ENCODE results near the gene SBF1. TPM values are rescaled to one million over a fixed set of nuclear protein-coding genes. Genes with fewer than 3 reads are reported as not detected.

SBF1 gene
- polyA plus RNA-seq, 3 donors: 28.4 to 46.4 (median 45.6) TPM

- DNase-seq (ENCODE audit: extremely low read depth in 1 of 11, low read depth in 9 of 11, low spot score in 4 of 11): no peak
These were observed 15.9 kb upstream of the SBF1 start for GRCh38 chr22:50490531-50491308.

DNA sequence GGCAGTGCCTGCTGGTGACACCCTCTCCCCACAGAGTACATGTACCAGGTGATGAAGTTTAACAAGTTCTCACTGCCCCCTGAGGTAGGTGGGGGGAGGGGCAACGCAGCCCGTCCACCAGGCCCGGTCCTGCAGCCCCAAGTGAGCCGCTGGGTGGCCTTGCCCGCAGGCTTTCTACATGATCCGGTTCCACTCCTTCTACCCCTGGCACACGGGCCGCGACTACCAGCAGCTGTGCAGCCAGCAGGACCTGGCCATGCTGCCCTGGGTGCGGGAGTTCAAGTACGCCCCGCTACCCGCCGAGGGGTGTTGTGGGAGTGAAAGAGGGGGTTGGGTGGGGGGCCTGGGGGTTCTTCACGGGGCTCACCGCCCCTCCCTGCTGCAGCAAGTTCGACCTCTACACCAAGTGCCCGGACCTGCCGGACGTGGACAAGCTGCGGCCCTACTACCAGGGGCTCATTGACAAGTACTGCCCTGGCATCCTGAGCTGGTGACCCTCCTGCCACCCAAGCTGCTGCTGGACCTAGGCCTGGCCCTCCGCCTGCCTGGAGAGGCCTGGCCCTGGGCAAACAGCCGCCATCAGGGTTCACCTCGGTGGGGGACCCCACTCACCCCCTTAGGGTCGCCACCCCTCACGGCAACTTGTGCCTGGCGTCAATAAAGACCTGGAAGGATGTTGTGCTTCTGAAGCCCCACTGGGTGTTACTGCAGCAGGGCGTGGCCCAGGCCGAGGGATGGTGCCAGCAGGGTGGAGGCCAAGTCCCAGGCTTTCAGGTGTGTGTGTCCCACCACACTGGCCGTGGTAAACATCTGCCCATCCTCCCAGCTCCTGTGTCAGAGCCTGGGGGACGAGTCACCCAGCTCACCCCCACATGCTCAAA, 14.8 kb upstream of the SBF1 start:
- no peak for DNase-seq (ENCODE audit: extremely low read depth in 1 of 11, low read depth in 9 of 11, low spot score in 4 of 11)

GRCh38 chr22:50488886-50489285, 14.1 kb upstream of the SBF1 start:
- no peak for DNase-seq (ENCODE audit: extremely low read depth in 1 of 11, low read depth in 9 of 11, low spot score in 4 of 11)

GRCh38 chr22:50488006-50488677, 13.3 kb upstream of the SBF1 start:
- no peak for DNase-seq (ENCODE audit: extremely low read depth in 1 of 11, low read depth in 9 of 11, low spot score in 4 of 11)

DNA sequence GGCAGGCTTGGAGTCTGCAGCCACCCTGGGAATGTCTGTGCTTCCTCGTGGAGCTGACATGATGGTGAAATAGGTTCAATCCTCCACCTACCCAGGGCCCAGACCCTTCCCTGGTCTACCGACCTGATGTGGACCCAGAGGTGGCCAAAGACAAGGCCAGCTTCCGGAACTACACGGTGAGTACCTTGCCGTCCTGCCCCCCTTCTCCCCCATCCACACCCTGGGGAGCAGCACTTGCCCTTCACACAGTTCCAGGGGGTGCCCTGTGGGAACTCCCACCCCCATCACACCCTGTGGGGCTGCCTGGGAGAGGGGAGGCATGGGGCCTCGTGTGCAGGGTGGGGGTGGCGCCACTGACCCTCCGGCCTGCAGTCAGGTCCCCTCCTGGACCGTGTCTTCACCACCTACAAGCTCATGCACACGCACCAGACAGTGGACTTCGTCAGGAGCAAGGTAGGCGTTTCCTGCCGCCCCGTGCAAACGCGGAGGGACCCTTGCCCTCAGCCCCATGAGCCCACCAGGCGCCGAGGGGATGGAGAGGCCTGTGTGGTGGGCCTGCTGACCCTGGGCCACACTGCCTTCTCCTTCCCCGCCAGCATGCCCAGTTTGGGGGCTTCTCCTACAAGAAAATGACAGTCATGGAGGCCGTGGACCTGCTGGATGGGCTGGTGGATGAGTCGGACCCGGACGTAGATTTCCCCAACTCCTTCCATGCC, 12.6 kb upstream of the SBF1 start:
- no peak for DNase-seq (ENCODE audit: extremely low read depth in 1 of 11, low read depth in 9 of 11, low spot score in 4 of 11)

DNA sequence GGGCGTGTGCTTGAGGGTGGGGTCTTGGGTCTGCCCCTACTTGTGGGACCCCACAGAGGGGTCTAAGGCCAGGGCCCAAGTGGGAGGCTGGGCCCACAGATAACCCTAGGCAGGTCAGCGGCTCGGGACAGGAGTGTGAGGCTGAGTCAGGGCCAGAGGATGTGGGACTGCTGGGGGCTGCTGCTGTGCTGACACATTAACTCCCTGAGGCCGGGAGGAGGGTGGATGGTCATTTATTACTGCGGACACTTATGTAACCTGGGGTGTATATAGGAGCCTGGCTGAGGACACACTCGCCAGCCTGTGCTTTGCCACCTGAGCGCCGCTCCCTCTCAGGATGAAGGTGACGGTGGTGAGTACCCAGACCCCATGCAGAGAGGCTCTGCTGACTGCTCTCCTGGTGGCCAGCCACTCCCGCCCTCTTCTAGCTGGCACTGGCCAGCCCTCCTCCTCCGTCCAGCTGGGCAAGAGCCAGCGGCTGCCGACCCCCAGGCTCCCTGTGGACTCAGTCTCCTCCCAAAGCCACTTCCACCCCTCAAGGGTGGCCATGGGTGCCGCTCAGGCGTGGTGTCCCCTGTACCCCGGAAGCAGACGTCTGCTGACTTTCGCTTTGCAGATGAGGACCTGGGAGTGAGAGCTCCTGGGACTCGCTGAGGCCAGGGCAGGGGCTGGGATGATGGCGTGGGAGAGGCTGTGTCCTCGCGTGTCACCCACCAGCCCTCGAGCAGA, 11.9 kb upstream of the SBF1 start, which contains the start of gene MIOX:
Gene MIOX (plus strand): TSS at position 299 of the 729 bp plus-strand sequence. CDS start 39 bp downstream, at position 338.
- DNase-seq (ENCODE audit: extremely low read depth in 1 of 11, low read depth in 9 of 11, low spot score in 4 of 11): no peak

GRCh38 chr22:50485221-50486131, 10.6 kb upstream of the SBF1 start:
- no peak for DNase-seq (ENCODE audit: extremely low read depth in 1 of 11, low read depth in 9 of 11, low spot score in 4 of 11)

DNA sequence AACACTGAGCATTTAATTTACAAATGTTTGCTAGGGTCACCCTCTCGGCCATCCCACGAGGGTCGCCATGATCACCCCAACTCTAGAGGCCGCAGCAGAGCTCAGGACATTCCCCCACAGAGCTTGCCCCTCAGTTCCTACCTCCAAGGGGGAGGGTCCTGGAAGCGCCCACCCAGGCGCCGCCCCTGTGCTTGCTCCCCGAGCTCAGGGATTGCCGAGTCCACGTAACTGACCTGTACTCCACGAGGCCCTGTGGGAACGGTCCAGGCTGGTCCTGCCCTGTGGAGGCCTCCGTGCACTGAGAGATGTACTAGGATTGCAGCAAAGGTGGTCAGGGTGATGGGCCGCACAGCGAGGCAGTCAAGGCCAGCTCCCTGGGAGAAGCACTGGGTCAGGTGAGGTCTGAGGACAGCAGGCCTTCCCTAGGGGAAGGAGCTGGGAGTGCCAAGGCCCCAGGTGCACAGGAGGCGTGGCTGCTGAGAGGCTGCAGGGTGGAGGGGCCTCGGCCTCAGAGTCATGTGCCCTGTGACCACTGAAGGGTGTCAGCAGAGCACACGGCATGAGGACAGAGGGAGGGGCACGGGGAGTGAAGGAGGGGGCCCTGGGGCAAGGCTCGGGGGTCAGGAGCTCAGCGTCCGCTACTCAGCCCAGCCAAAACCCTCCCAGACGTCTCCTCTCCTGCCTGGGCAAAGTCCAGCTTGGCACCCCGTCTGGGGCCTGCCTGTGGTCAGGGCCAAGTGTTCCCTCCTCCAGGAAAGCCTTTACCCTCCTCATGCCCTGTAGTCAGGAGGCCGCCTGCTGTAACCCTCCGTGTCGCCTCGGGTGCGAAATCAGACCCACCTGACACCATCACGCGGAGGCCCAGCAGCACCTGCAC, 9.4 kb upstream of the SBF1 start:
- peak in 1 of 11 donors; percentile 55 for DNase-seq (ENCODE audit: extremely low read depth in 1 of 11, low read depth in 9 of 11, low spot score in 4 of 11)

GRCh38 chr22:50483556-50483955, 8.7 kb upstream of the SBF1 start:
- no peak for DNase-seq (ENCODE audit: extremely low read depth in 1 of 11, low read depth in 9 of 11, low spot score in 4 of 11)

DNA sequence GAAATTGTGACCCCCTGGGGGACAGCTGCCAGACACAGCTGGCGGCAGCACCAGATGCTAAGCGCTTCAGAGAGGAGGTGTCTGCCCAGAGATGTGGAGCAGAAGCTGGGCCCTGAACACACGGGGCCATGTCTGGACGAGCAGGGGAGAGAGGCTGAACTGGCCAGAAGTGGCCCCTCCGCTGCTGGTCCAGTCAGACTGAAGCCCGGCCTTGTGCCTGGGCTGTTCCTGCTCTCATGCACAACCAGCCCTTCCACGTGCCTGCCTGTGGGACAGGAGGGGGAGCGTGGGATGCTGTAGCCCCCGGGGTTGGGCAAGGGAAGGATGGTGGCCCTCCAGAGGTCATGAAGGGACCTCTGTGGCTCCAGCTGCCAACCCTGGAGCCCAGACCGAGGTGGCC, 8.3 kb upstream of the SBF1 start:
- DNase-seq (ENCODE audit: extremely low read depth in 1 of 11, low read depth in 9 of 11, low spot score in 4 of 11): no peak

DNA sequence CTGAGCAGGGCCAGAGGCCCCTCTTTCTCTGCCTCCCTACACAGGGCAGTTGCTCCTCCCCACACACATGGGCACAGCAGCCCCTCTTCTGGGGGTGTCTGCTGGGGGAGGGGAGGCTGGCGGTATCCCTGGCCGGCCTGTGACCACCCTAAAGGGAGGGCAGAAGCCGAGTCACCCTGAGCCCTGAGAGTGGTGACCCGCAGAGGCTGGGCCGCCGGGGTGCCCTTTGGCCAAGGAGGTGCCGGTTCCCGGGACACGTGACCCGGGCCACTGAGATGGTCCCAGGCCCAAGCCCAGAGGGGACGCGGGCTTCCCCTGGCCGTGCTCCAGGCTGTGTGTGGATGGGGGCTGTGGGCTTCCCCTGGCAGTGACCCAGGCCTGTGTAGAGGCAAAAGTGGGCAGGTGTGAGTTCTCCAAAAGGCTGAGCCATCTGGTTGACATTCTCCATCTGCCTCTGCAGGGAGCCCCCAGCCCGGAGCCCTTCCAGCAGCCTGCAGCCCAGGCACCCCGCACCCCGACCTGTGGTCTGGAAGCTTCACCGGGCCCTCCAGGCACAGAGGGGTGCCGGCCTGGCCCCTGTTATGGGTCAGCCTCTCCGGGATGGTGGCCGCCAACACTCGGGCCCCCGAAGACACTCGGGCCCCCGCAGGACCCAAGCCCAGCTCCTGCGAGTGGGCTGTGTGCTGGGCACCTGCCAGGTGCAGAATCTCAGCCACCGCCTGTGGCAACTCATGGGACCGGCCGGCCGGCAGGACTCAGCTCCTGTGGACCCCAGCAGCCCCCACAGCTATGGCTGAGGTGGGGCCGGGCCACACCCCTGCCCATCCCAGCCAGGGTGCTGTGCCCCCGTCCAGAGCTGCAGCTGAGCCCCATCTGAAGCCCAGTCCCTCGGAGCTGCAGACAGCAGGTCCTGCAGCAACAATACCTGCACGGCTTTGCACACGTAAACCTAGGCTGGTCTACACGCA, 7.6 kb upstream of the SBF1 start:
- DNase-seq (ENCODE audit: extremely low read depth in 1 of 11, low read depth in 9 of 11, low spot score in 4 of 11): no peak

- no peak for DNase-seq (ENCODE audit: extremely low read depth in 1 of 11, low read depth in 9 of 11, low spot score in 4 of 11)
These were observed 6.7 kb upstream of the SBF1 start, which contains the start of gene ADM2 for GRCh38 chr22:50481440-50482106. ADM2 (plus strand) TSS chr22:50481543; CDS start chr22:50481848, 305 bp downstream.

DNA sequence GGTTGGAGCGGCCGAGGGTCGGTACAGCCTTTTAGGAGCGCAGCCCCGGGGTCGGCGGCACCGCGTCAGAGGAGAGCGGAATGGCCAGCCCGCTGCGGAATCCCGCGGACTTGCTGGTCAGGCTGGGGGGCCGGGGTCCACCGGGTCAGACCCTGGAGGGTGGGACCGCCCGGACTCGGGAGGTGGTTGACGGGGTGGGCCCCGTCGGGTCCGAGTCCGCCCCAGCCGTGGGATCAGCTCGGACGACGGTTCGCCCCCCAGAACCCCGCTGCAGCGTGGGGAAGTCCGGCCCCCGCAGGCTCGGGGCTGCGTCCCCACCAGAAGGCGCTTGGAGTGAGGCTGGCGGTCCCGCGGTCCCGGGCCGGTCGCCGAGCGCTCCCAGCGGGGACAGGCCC, 6.2 kb upstream of the SBF1 start:
- DNase-seq (ENCODE audit: extremely low read depth in 1 of 11, low read depth in 9 of 11, low spot score in 4 of 11): no peak

DNA sequence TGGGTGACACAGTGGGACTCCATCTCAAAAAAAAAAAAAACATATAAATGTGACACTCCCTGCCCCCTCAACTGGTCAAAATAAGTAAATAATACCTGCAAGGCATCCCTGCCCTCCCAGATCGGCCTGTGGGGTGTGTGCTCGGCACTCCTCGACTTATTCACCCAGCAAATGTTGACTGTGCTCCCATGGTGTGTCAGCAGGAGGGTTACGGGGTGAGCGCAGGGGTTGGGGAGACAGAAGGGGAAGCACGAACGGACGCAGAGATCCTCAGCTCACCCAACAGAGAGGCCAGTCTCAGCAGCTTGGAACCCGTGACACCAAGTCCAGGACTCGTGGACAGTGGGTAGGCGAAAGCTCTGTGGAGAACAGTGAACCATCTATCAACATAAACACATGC, 4.9 kb upstream of the SBF1 start:
- DNase-seq (ENCODE audit: extremely low read depth in 1 of 11, low read depth in 9 of 11, low spot score in 4 of 11): no peak

- no peak for DNase-seq (ENCODE audit: extremely low read depth in 1 of 11, low read depth in 9 of 11, low spot score in 4 of 11)
These were observed 3.1 kb upstream of the SBF1 start for GRCh38 chr22:50477923-50478322.
